HCT116 (cell line): Measurements from ENCODE around the gene ALKBH6. TPM values are rescaled to one million over a fixed set of nuclear protein-coding genes. Genes with fewer than 3 reads are reported as not detected.
A peak's percentile ranks its signal among the peaks of the same experiment; 100 is the strongest.

Source experiments
- ATAC-seq: fragments of 200-7000 bp; cut with Tn5 transposase; 2 replicates; pipeline ENCODE4 v1.9.1; 2020; ENCODE audit warnings: mild to moderate bottlenecking, moderate library complexity
- BruUV-seq: library from RNA; stranded (reverse); fragments of 400-500 nt; replicated peaks from 2 replicates; lab custom pipeline; 2021; lab: Mats Ljungman, UMichigan
- CTCF ChIA-PET: fragments of 300-600 bp; sonication (Branson Sonifier 250); formaldehyde crosslinking; loops from one replicate; lab custom pipeline; 2021; ENCODE audit warnings: antibody characterized with exemption; lab: Charles Lee
- POLR2A ChIA-PET: fragments of 300-600, 350-600 bp; sonication (Branson Sonifier 250); formaldehyde crosslinking; loops from one replicate; lab custom pipeline; 2021; ENCODE audit warnings: antibody characterized with exemption; lab: Charles Lee
- RAD21 ChIA-PET, 2 experiments: fragments of 300-600 bp; sonication (Branson Sonifier 250); formaldehyde crosslinking; loops; one replicate each; lab custom pipeline; 2023; ENCODE audit warnings: low total read pairs in 2 of 2; ENCODE audit not compliant: uncharacterized antibody in 2 of 2, unreplicated experiment in 2 of 2, low non-redundant PET in 1 of 2; lab: Charles Lee
- DNase-seq: peaks from one replicate; pipeline ENCODE4 v3.0.0-alpha.2; 2010; ENCODE audit warnings: low read depth, low spot score
- H2AFZ ChIP-seq: fragments of 200-600 bp; shearing (Covaris generic), sonication (generic); 2 replicates; pipeline ENCODE4 v1.6.1; 2017; ENCODE audit warnings: low read depth, mixed run types, mixed read lengths, antibody characterized with exemption, low read length; ENCODE audit not compliant: poor library complexity, severe bottlenecking
- H3K27ac ChIP-seq: 2 replicates; pipeline ENCODE4 v1.5.1; 2012; ENCODE audit warnings: low read depth, low read length
- H3K27me3 ChIP-seq: fragments of 200-600 bp; sonication (generic); 2 replicates; pipeline ENCODE4 v1.6.1; 2016; ENCODE audit warnings: mixed run types, low read length, mixed read lengths; ENCODE audit not compliant: insufficient read depth
- H3K36me3 ChIP-seq, 2 experiments: fragments of 200-500 bp in 1 of 2; fragments of 200-600 bp in 1 of 2; sonication (Bioruptor generic) in 1 of 2; sonication (generic) in 1 of 2; 2 replicates each; pipeline versions ENCODE4 v1.5.1 to v1.6.1; 2014 to 2016; ENCODE audit warnings: low read length in 2 of 2, inconsistent platforms in 1 of 2, mixed read lengths in 1 of 2, mixed run types in 1 of 2; ENCODE audit not compliant: insufficient read depth in 2 of 2, control insufficient read depth in 1 of 2
- H3K4me1 ChIP-seq, 2 experiments: fragments of 200-600 bp in 1 of 2; sonication (generic) in 1 of 2; 2 replicates each; pipeline versions ENCODE4 v1.5.1 to v1.6.1; 2012 to 2017; ENCODE audit warnings: low read length in 2 of 2, inconsistent platforms in 1 of 2, mild to moderate bottlenecking in 1 of 2, mixed read lengths in 1 of 2, mixed run types in 1 of 2, moderate library complexity in 1 of 2; ENCODE audit not compliant: insufficient read depth in 2 of 2, control insufficient read depth in 1 of 2
- H3K4me2 ChIP-seq: fragments of 200-600 bp; sonication (generic); 2 replicates; pipeline ENCODE4 v1.6.1; 2017; ENCODE audit warnings: mixed run types, low read length, mixed read lengths
- H3K4me3 ChIP-seq, 2 experiments: fragments of 200-600 bp in 1 of 2; sonication (generic) in 1 of 2; replicated peaks in 1 of 2; 2 replicates each; pipeline ENCODE4 v1.5.1; 2011 to 2016; ENCODE audit warnings: low read length in 2 of 2, control low read depth in 1 of 2, low read depth in 1 of 2, mild to moderate bottlenecking in 1 of 2, mixed read lengths in 1 of 2, mixed run types in 1 of 2
- H3K79me2 ChIP-seq: fragments of 200-600 bp; sonication (generic); 2 replicates; pipeline ENCODE4 v1.6.1; 2017; ENCODE audit warnings: mild to moderate bottlenecking, mixed run types, low read length, moderate library complexity, mixed read lengths; ENCODE audit not compliant: insufficient read depth
- H3K9ac ChIP-seq: fragments of 200-600 bp; sonication (generic); 2 replicates; pipeline ENCODE4 v1.6.1; 2016; ENCODE audit warnings: low read length, mixed read lengths
- H3K9me2 ChIP-seq: fragments of 200-600 bp; sonication (generic), shearing (Covaris generic); 2 replicates; pipeline ENCODE4 v1.6.1; 2017; ENCODE audit warnings: mixed run types, mild to moderate bottlenecking, moderate library complexity; ENCODE audit not compliant: insufficient read depth
- H3K9me3 ChIP-seq, 2 experiments: fragments of 200-500 bp in 1 of 2; fragments of 200-600 bp in 1 of 2; sonication (Bioruptor generic) in 1 of 2; sonication (generic) in 1 of 2; 2 replicates each; pipeline ENCODE4 v1.6.1; 2014 to 2017; ENCODE audit warnings: low read length in 2 of 2, mixed read lengths in 2 of 2, inconsistent platforms in 1 of 2, low read depth in 1 of 2, mild to moderate bottlenecking in 1 of 2, mixed run types in 1 of 2, moderate library complexity in 1 of 2; ENCODE audit not compliant: control insufficient read depth in 1 of 2, insufficient read depth in 1 of 2
- H4K20me1 ChIP-seq: fragments of 200-600 bp; sonication (generic), shearing (Covaris generic); 2 replicates; pipeline ENCODE4 v1.6.1; 2017; ENCODE audit warnings: mixed run types, mild to moderate bottlenecking, moderate library complexity; ENCODE audit not compliant: insufficient read depth
- FOSL1 ChIP-seq: IDR thresholded peaks from 2 replicates; pipeline ENCODE4 v1.6.1; 2012; ENCODE audit warnings: low read depth
- ZNF274 ChIP-seq: fragments of 200-500 bp; sonication (Bioruptor generic); IDR thresholded peaks from 2 replicates; pipeline ENCODE4 v1.6.1; 2014; ENCODE audit warnings: mild to moderate bottlenecking, low read depth, low read length, inconsistent platforms
- intact Hi-C: fragments of 100-400 bp; cut with micrococcal nuclease; formaldehyde crosslinking; loops from 2 replicates; pipeline ENCODE4 v1.10.0; 2022
- total RNA-seq: library from RNA; stranded (reverse); gene quantifications from one replicate; pipeline ENCODE4 v1.2.1, GENCODE V29; 2021; ENCODE audit not compliant: unreplicated experiment
- TF ChIP-seq, protein P1 (sequence below): IDR thresholded peaks from 2 replicates; pipeline ENCODE4 v1.6.1; 2012; ENCODE audit warnings: low read depth
- TF ChIP-seq, protein P2 (sequence below): IDR thresholded peaks from 2 replicates; pipeline ENCODE4 v1.6.1; 2012

Gene ALKBH6
- total RNA-seq, 1 experiment from 2014 or later, result 28.6 TPM

DNA sequence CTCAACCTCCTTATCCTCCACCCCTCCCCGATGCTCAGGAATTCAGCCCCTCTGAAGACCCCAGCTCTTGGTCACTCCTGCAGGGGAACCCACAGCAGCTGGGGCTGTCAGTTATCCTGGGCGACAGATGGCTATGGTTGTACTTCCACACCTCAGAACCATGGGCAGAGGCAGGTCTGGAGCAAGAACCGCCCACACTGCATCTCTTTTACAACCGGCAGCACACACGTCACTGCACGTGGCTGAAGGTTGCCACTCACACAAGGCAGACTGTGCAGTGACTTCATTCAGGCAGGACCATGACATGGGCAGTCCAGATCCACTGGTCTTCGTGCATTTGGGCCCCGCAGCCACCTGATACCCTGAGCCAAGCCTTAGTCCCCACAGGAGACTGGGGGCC is 40.5 kb downstream of the ALKBH6 start:
- no peak overlapping the region for H3K9ac ChIP-seq
- H3K4me1 ChIP-seq, result no peaks in the 10 kb centered on the region
- H2AFZ ChIP-seq, result no peak overlapping the region
- ATAC-seq, result no peak
- H3K79me2 ChIP-seq, result no peaks in the 10 kb centered on the region
- ChIA-PET CTCF (no interaction called here), POLR2A (no interaction called here)
- no peaks in the 10 kb centered on the region for H3K9me2 ChIP-seq
- no peak for DNase-seq
- no peaks in the 10 kb centered on the region for H4K20me1 ChIP-seq
- intact Hi-C loops, result no loop called here
- no peaks in the 10 kb centered on the region for H3K9me3 ChIP-seq
- no TSS peak for BruUV-seq
- no peak overlapping the region for H3K4me3 ChIP-seq
- TF ChIP-seq, protein P1, sequence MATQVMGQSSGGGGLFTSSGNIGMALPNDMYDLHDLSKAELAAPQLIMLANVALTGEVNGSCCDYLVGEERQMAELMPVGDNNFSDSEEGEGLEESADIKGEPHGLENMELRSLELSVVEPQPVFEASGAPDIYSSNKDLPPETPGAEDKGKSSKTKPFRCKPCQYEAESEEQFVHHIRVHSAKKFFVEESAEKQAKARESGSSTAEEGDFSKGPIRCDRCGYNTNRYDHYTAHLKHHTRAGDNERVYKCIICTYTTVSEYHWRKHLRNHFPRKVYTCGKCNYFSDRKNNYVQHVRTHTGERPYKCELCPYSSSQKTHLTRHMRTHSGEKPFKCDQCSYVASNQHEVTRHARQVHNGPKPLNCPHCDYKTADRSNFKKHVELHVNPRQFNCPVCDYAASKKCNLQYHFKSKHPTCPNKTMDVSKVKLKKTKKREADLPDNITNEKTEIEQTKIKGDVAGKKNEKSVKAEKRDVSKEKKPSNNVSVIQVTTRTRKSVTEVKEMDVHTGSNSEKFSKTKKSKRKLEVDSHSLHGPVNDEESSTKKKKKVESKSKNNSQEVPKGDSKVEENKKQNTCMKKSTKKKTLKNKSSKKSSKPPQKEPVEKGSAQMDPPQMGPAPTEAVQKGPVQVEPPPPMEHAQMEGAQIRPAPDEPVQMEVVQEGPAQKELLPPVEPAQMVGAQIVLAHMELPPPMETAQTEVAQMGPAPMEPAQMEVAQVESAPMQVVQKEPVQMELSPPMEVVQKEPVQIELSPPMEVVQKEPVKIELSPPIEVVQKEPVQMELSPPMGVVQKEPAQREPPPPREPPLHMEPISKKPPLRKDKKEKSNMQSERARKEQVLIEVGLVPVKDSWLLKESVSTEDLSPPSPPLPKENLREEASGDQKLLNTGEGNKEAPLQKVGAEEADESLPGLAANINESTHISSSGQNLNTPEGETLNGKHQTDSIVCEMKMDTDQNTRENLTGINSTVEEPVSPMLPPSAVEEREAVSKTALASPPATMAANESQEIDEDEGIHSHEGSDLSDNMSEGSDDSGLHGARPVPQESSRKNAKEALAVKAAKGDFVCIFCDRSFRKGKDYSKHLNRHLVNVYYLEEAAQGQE, result peak; percentile 38
- no peak for TF ChIP-seq ZNF274
- TF ChIP-seq, all 23 proteins: peak for 1
- H3K36me3 ChIP-seq, result no peaks in the 10 kb centered on the region
- H3K27ac ChIP-seq, result no peak overlapping the region
- RAD21 ChIA-PET, result no interaction called here
- H3K4me2 ChIP-seq, result no peak overlapping the region
- no peaks in the 10 kb centered on the region; the same call in 1 of the 2 replicates for H3K27me3 ChIP-seq

DNA sequence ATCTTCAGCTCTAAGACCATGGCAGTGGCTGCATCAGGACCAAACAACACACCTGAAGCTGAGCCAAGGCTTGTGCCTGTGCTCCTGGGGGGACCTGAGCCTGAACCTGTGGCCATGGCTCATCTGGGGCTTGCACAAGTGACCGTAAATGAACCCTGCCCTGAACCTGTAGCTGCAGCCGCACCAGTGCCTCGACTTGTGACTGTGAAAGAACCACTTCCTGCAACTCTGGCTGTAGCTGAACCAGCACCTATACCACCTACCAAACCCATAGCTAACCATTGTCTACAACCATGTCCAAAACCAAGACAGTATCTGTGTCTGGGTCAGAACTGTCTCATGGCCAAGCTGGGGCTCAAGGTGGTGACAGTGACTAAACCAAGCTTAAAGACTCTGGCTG is 47.2 kb downstream of the ALKBH6 start:
- no TSS peak for BruUV-seq
- no peak overlapping the region for H2AFZ ChIP-seq
- no peak overlapping the region for H3K27ac ChIP-seq
- TF ChIP-seq, protein P1, result no peak
- no peak for TF ChIP-seq FOSL1
- TF ChIP-seq, protein P2, sequence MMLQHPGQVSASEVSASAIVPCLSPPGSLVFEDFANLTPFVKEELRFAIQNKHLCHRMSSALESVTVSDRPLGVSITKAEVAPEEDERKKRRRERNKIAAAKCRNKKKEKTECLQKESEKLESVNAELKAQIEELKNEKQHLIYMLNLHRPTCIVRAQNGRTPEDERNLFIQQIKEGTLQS, result no peak
- ChIA-PET CTCF (no interaction called here), POLR2A (no interaction called here), RAD21 (no interaction called here)
- H4K20me1 ChIP-seq, result no peaks in the 10 kb centered on the region
- H3K4me1 ChIP-seq, result no peaks in the 10 kb centered on the region
- no peak overlapping the region for H3K9ac ChIP-seq
- H3K79me2 ChIP-seq, result no peaks in the 10 kb centered on the region
- no peak overlapping the region for H3K4me2 ChIP-seq
- ATAC-seq (no peak), DNase-seq (no peak)
- H3K4me3 ChIP-seq, result no peak overlapping the region
- H3K9me2 ChIP-seq, result no peaks in the 10 kb centered on the region
- intact Hi-C loops, result no loop called here
- peaks cover 4% of the 10 kb centered on the region; the same call in 1 of the 2 replicates for H3K27me3 ChIP-seq
- H3K9me3 ChIP-seq, result no peaks in the 10 kb centered on the region
- H3K36me3 ChIP-seq, result no peaks in the 10 kb centered on the region
